Neural progenitor cell (in vitro differentiated cells): ENCODE results near the gene LEKR1.

Source experiments
- CTCF ChIP-seq: fragments of 200-600 bp; sonication (generic); IDR thresholded peaks from 2 replicates; pipeline ENCODE4 v1.5.1; 2017; ENCODE audit warnings: antibody characterized with exemption, mild to moderate bottlenecking
- EZH2 ChIP-seq: fragments of 200-600 bp; sonication (generic); IDR thresholded peaks from 2 replicates; pipeline ENCODE4 v1.6.1; 2017; ENCODE audit warnings: antibody characterized with exemption, mild to moderate bottlenecking, moderate library complexity

DNA sequence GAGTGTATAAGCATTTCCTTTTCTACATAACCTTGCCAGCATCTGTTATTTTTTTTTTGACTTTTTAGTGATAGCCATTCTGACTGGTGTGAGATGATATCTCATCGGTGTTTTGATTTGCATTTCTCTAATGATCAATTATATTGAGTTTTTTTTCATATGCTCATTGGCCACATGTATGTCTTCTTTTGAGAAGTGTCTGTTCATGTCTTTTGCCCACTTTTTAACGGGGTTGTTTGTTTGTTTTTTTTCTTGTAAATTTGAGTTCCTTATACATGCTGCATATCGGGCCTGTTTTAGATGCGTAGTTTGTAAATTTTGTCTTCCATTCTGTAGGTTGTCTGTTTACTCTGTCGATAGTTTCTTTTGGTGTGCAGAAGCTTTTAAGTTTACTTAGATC is 89.2 kb downstream of the LEKR1 start:
- TF ChIP-seq CTCF (no peak), EZH2 (no peak)
